ENCODE data around the gene MYCT1. TPM values are rescaled to one million over a fixed set of nuclear protein-coding genes. Genes with fewer than 3 reads are reported as not detected.
"Not testable (repeated sequence)": the region's sequence is repeated elsewhere in the genome, so short reads cannot be mapped to it uniquely, and the experiment has no call there.

Gene MYCT1
- total RNA-seq, 1 experiment from 2014 or later: not detected

DNA sequence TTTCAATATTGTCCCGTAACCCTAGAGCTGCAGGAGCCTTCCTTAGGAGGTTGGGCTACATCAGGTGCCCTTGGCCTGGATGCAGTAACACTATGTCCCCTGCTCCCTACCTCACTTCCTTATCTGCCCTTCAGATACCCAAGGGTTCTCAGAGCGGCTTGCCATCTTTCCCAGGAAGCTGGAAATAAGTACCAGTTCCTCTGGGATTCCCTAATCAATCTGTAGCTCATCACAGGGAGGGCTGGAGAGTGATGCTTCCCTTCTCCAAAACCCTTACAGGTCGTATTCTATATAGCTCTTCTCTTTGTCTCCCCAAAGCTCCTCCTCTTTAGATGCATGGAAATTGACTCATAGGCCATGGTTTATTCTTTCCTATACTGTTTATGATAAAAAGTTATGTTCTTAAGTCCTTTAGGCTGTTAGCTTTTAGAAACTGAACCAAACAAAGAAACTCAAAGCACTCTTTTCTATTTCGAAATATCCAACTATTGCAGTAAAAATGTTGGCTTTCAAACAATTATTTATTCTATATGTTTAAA, 4.2 kb downstream of the MYCT1 start:
- BruUV-seq (replicated peaks): no TSS peak
- CTCF ChIA-PET: interaction anchor here (0.7 to 1.4 kb wide), 5 partner anchors 12 to 246 kb away, joined by 3 to 5 read pairs (median 3); no protein-coding TSS in a partner anchor
- no peak overlapping the region for H3K4me2 ChIP-seq (ENCODE audit: low read length)
- no peaks in the 10 kb centered on the region for H3K9me3 ChIP-seq (ENCODE audit: control insufficient read depth in 1 of 2, insufficient read depth in 1 of 2, low read depth in 1 of 2, low read length in 2 of 2)
- POLR2A ChIA-PET: no interaction called here
- no peaks in the 10 kb centered on the region for H3K79me2 ChIP-seq (ENCODE audit: insufficient read depth, low read length)
- ATAC-seq (0 out of 2 replicates have a peak, but pooled peaks have one; percentile 38), DNase-seq (ENCODE audit: low read depth, low spot score) (no peak)
- no peaks in the 10 kb centered on the region for H3K36me3 ChIP-seq (ENCODE audit: control insufficient read depth in 1 of 2, insufficient read depth in 2 of 2, low read length in 2 of 2)
- H3K9me2 ChIP-seq (ENCODE audit: insufficient read depth): no peaks in the 10 kb centered on the region
- H2AFZ ChIP-seq (ENCODE audit: low read depth, low read length, poor library complexity, severe bottlenecking): no peak overlapping the region
- H3K9ac ChIP-seq (ENCODE audit: low read length): no peak overlapping the region
- TF ChIP-seq TCF7L2 (IDR thresholded peaks at IDR 0.05; ENCODE audit: borderline replicate concordance, extremely low read depth, insufficient read depth, insufficient read length) (no peak), JUND (IDR thresholded peaks at IDR 0.05) (no peak), POLR2A (IDR thresholded peaks at IDR 0.05; ENCODE audit: borderline replicate concordance, extremely low read depth, insufficient read depth, insufficient read length) (no peak)
- H3K27ac ChIP-seq (ENCODE audit: low read depth, low read length): no peak overlapping the region
- H3K4me1 ChIP-seq (ENCODE audit: control insufficient read depth in 1 of 2, insufficient read depth in 2 of 2, low read length in 2 of 2): no peaks in the 10 kb centered on the region
- H3K4me3 ChIP-seq (replicated peaks in 1 of 2; ENCODE audit: low read depth in 1 of 2, low read length in 2 of 2): no peak overlapping the region
- no peaks in the 10 kb centered on the region for H3K27me3 ChIP-seq (ENCODE audit: insufficient read depth, low read length)
- intact Hi-C loops (cut with micrococcal nuclease): no loop called here
- H4K20me1 ChIP-seq (ENCODE audit: insufficient read depth): no peaks in the 10 kb centered on the region
- RAD21 ChIA-PET (ENCODE audit: low non-redundant PET in 1 of 2, low total read pairs in 2 of 2, uncharacterized antibody in 2 of 2, unreplicated experiment in 2 of 2): no interaction called here

DNA sequence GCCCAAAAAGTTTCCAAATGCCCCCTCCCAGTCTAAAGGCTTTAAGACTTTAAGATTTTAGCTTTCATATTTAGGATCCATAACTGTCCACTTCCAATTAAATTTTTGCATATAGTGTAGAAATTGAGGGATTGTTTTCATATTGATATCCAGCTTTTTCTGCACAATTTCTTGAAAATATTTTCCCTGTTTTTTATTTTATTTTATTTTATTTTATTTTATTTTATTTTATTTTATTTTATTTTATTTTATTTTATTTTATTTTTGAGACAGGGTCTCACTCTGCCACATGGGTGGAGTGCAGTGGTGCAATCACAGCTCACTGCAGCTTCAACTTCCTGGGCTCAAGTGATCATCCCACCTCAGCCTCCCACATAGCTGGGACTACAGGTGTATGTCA, 6.1 kb downstream of the MYCT1 start:
- RAD21 ChIA-PET (ENCODE audit: low non-redundant PET in 1 of 2, low total read pairs in 2 of 2, uncharacterized antibody in 2 of 2, unreplicated experiment in 2 of 2); H3K4me1 ChIP-seq (ENCODE audit: control insufficient read depth in 1 of 2, insufficient read depth in 2 of 2, low read length in 2 of 2); H3K9ac ChIP-seq (ENCODE audit: low read length); H3K9me3 ChIP-seq (ENCODE audit: control insufficient read depth in 1 of 2, insufficient read depth in 1 of 2, low read depth in 1 of 2, low read length in 2 of 2); H3K27ac ChIP-seq (ENCODE audit: low read depth, low read length); H3K27me3 ChIP-seq (ENCODE audit: insufficient read depth, low read length); ATAC-seq; H3K79me2 ChIP-seq (ENCODE audit: insufficient read depth, low read length); POLR2A ChIA-PET; H3K4me3 ChIP-seq (replicated peaks in 1 of 2; ENCODE audit: low read depth in 1 of 2, low read length in 2 of 2); H3K9me2 ChIP-seq (ENCODE audit: insufficient read depth); DNase-seq (ENCODE audit: low read depth, low spot score); intact Hi-C loops (cut with micrococcal nuclease); BruUV-seq (replicated peaks); H3K36me3 ChIP-seq (ENCODE audit: control insufficient read depth in 1 of 2, insufficient read depth in 2 of 2, low read length in 2 of 2); H2AFZ ChIP-seq (ENCODE audit: low read depth, low read length, poor library complexity, severe bottlenecking); CTCF ChIA-PET; H3K4me2 ChIP-seq (ENCODE audit: low read length); H4K20me1 ChIP-seq (ENCODE audit: insufficient read depth): not testable (repeated sequence)

DNA sequence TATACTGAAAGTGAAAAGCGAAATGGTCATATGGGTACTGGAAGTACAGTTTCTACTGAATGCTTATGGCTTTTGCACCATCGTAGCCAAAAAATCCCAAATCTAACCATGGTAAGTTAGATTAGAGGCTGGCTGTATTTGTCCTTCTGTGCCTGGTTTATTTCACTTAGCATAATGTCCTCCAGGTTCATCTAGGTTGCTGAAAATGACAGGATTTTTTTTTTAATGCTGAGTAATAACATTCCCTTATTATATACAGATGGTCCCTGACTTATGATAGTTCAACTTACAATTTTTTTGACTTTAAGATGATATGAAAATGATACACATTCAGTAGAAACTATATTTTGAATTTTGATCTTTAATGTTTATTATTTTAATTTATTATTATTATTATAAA, 7.6 kb downstream of the MYCT1 start:
- H3K36me3 ChIP-seq (ENCODE audit: control insufficient read depth in 1 of 2, insufficient read depth in 2 of 2, low read length in 2 of 2): no peaks in the 10 kb centered on the region
- H3K4me1 ChIP-seq (ENCODE audit: control insufficient read depth in 1 of 2, insufficient read depth in 2 of 2, low read length in 2 of 2): no peaks in the 10 kb centered on the region
- no TSS peak for BruUV-seq (replicated peaks)
- no peak overlapping the region for H2AFZ ChIP-seq (ENCODE audit: low read depth, low read length, poor library complexity, severe bottlenecking)
- ChIA-PET RAD21 (ENCODE audit: low non-redundant PET in 1 of 2, low total read pairs in 2 of 2, uncharacterized antibody in 2 of 2, unreplicated experiment in 2 of 2) (no interaction called here), POLR2A (no interaction called here), CTCF (no interaction called here)
- H3K9me2 ChIP-seq (ENCODE audit: insufficient read depth): no peaks in the 10 kb centered on the region
- ATAC-seq: no peak
- no peaks in the 10 kb centered on the region for H3K79me2 ChIP-seq (ENCODE audit: insufficient read depth, low read length)
- H3K4me3 ChIP-seq (replicated peaks in 1 of 2; ENCODE audit: low read depth in 1 of 2, low read length in 2 of 2): no peak overlapping the region
- no peak overlapping the region for H3K27ac ChIP-seq (ENCODE audit: low read depth, low read length)
- intact Hi-C loops (cut with micrococcal nuclease): no loop called here
- H3K4me2 ChIP-seq (ENCODE audit: low read length): no peak overlapping the region
- H3K9ac ChIP-seq (ENCODE audit: low read length): no peak overlapping the region
- no peaks in the 10 kb centered on the region for H3K27me3 ChIP-seq (ENCODE audit: insufficient read depth, low read length)
- H4K20me1 ChIP-seq (ENCODE audit: insufficient read depth): no peaks in the 10 kb centered on the region
- H3K9me3 ChIP-seq (ENCODE audit: control insufficient read depth in 1 of 2, insufficient read depth in 1 of 2, low read depth in 1 of 2, low read length in 2 of 2): no peaks in the 10 kb centered on the region
- DNase-seq (ENCODE audit: low read depth, low spot score): no peak
- TF ChIP-seq POLR2AphosphoS5 (IDR thresholded peaks at IDR 0.05; ENCODE audit: low read depth, low read length) (no peak), CEBPB (IDR thresholded peaks at IDR 0.05; ENCODE audit: low read depth) (no peak), EZH2 (IDR thresholded peaks at IDR 0.05) (no peak), JUND (IDR thresholded peaks at IDR 0.05) (no peak), CBX3 (IDR thresholded peaks at IDR 0.05; ENCODE audit: low read depth) (no peak), EZH2phosphoT487 (IDR thresholded peaks at IDR 0.05; ENCODE audit: borderline replicate concordance) (no peak), SP1 (IDR thresholded peaks at IDR 0.05; ENCODE audit: low read depth) (no peak), ZNF274 (IDR thresholded peaks at IDR 0.05; ENCODE audit: low read depth, low read length) (no peak)
- TF ChIP-seq, protein P1, sequence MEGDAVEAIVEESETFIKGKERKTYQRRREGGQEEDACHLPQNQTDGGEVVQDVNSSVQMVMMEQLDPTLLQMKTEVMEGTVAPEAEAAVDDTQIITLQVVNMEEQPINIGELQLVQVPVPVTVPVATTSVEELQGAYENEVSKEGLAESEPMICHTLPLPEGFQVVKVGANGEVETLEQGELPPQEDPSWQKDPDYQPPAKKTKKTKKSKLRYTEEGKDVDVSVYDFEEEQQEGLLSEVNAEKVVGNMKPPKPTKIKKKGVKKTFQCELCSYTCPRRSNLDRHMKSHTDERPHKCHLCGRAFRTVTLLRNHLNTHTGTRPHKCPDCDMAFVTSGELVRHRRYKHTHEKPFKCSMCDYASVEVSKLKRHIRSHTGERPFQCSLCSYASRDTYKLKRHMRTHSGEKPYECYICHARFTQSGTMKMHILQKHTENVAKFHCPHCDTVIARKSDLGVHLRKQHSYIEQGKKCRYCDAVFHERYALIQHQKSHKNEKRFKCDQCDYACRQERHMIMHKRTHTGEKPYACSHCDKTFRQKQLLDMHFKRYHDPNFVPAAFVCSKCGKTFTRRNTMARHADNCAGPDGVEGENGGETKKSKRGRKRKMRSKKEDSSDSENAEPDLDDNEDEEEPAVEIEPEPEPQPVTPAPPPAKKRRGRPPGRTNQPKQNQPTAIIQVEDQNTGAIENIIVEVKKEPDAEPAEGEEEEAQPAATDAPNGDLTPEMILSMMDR (IDR thresholded peaks at IDR 0.05 in 2 of 3, conservative IDR thresholded peaks at IDR 0.05 in 1 of 3; ENCODE audit: borderline replicate concordance in 1 of 3, insufficient read depth in 1 of 3, low read depth in 2 of 3, low read length in 2 of 3): no peak

Data from HCT116 (cell line).